GM12892 (cell line): ENCODE measurements around the gene OOSP2.

Experiments
- POLR2A ChIP-seq: IDR thresholded peaks from 2 replicates; pipeline ENCODE4 v1.6.1; 2011; ENCODE audit warnings: low read depth, low read length, control low read depth
- POLR2AphosphoS5 ChIP-seq: IDR thresholded peaks from 2 replicates; pipeline ENCODE4 v1.6.1; 2011; ENCODE audit warnings: low read depth, low read length, control low read depth
- TAF1 ChIP-seq: IDR thresholded peaks from 2 replicates; pipeline ENCODE4 v1.6.1; 2011; ENCODE audit warnings: low read depth, mild to moderate bottlenecking, control low read depth, low read length, borderline replicate concordance

- TF ChIP-seq POLR2A (no peak), POLR2AphosphoS5 (no peak), TAF1 (no peak)
Observed at GRCh38 chr11:59990421-59990820, 49.8 kb upstream of the OOSP2 start.
